ENCODE results near the gene SLC2A4RG. TPM values are rescaled to one million over a fixed set of nuclear protein-coding genes. Genes with fewer than 3 reads are reported as not detected.

SLC2A4RG gene
- total and polyA plus RNA-seq, 2 of the 4 experiments (the other 2 are of a cell fraction): 5.0 to 50.3 TPM

- Histone ChIP-seq H2BK20ac (ENCODE audit: low read depth, low read length) (no peak overlapping the region), H3K4me3 (ENCODE audit: insufficient read depth, low read depth, low read length) (no peak overlapping the region), H2BK120ac (ENCODE audit: low read depth, low read length) (no peak overlapping the region), H4K20me1 (ENCODE audit: insufficient read depth, low read length) (peaks cover 22% of the 10 kb centered on the region), H4K5ac (ENCODE audit: low read depth, low read length) (no peak overlapping the region), H3K27ac (ENCODE audit: insufficient read depth, low read length) (no peak overlapping the region), H4K91ac (ENCODE audit: insufficient read depth, low read depth, low read length) (no peak overlapping the region), H3K36me3 (ENCODE audit: control insufficient read depth, insufficient read depth, low read length) (no peaks in the 10 kb centered on the region; the same call in 1 of the 2 replicates), H3K4me2 (ENCODE audit: low read depth, low read length) (no peak overlapping the region), H3K23ac (ENCODE audit: low read depth, low read length) (no peak overlapping the region), H3K18ac (ENCODE audit: low read depth, low read length) (no peak overlapping the region), H3K56ac (ENCODE audit: extremely low read depth, insufficient read depth, low read length) (no peak overlapping the region), H2AK5ac (ENCODE audit: low read depth, low read length) (no peak overlapping the region), H2BK15ac (ENCODE audit: low read depth, low read length) (no peak overlapping the region), H3K79me1 (ENCODE audit: low read depth in 1 of 2, low read length in 2 of 2) (peaks cover 2 to 40% of the 10 kb centered on the region in 2 experiments), H3K9ac (ENCODE audit: low read depth, low read length) (no peak overlapping the region), H2AK9ac (replicated peaks; ENCODE audit: low read depth, low read length, poor library complexity) (peak overlapping the region; percentile 42), H3K27me3 (ENCODE audit: control insufficient read depth, insufficient read depth, low read length) (no peaks in the 10 kb centered on the region), H3K9me1 (ENCODE audit: insufficient read depth, low read length) (no peaks in the 10 kb centered on the region), H3K14ac (replicated peaks; ENCODE audit: low read depth, low read length) (no peak overlapping the region), H3K4ac (ENCODE audit: low read depth, low read length) (no peak overlapping the region), H2BK5ac (ENCODE audit: low read depth, low read length, poor library complexity, severe bottlenecking) (no peak overlapping the region), H3K4me1 (ENCODE audit: control insufficient read depth, insufficient read depth, low read length) (no peaks in the 10 kb centered on the region), H4K8ac (ENCODE audit: low read depth in 2 of 2, low read length in 2 of 2) (no peak overlapping the region), H3K9me3 (ENCODE audit: control insufficient read depth, insufficient read depth, low read length) (no peaks in the 10 kb centered on the region), H2AFZ (replicated peaks; ENCODE audit: low read length, poor library complexity) (no peak overlapping the region)
- ChIA-PET CTCF (no interaction called here), POLR2A (ENCODE audit: unreplicated experiment) (no interaction called here)
- ATAC-seq (ENCODE audit: low read depth): no peak
- dilution Hi-C loops (cut with HindIII; ENCODE audit: low sequenced_read_pairs, unreplicated experiment): no loop called here
- intact Hi-C loops (cut with micrococcal nuclease): no loop called here
- in situ Hi-C loops (cut with MboI; ENCODE audit: low sequenced_read_pairs): loop anchor here (5.0 kb wide), 1 partner anchor 75 kb away; no protein-coding TSS in a partner anchor
- no peak for DNase-seq
- BruUV-seq (replicated peaks): no TSS peak
- TF ChIP-seq FOS (IDR thresholded peaks at IDR 0.05; ENCODE audit: low read depth, low read length) (no peak), BHLHE40 (IDR thresholded peaks at IDR 0.05; ENCODE audit: low read depth, low read length) (no peak), ELK1 (IDR thresholded peaks at IDR 0.05; ENCODE audit: borderline replicate concordance, low read depth, low read length) (no peak), RAD21 (IDR thresholded peaks at IDR 0.05; ENCODE audit: low read length) (no peak), POLR2A (IDR thresholded peaks at IDR 0.05; ENCODE audit: low read depth, low read length) (no peak), NFE2L2 (IDR thresholded peaks at IDR 0.05; ENCODE audit: low read depth, low read length) (no peak), CEBPB (IDR thresholded peaks at IDR 0.05; ENCODE audit: low read depth, low read length) (no peak), MXI1 (IDR thresholded peaks at IDR 0.05; ENCODE audit: borderline replicate concordance, low read depth, low read length) (no peak), USF2 (IDR thresholded peaks at IDR 0.05; ENCODE audit: low read depth, low read length) (no peak), CHD1 (IDR thresholded peaks at IDR 0.05; ENCODE audit: low read depth, low read length) (no peak), RCOR1 (IDR thresholded peaks at IDR 0.05; ENCODE audit: insufficient replicate concordance, low read length) (no peak), MAZ (IDR thresholded peaks at IDR 0.05; ENCODE audit: borderline replicate concordance, low read depth, low read length) (no peak), RFX5 (IDR thresholded peaks at IDR 0.05; ENCODE audit: low read depth, low read length) (no peak), CTCF (conservative IDR thresholded peaks at IDR 0.05; ENCODE audit: low read depth, low read length) (no peak), MAFK (IDR thresholded peaks at IDR 0.05; ENCODE audit: low read depth, low read length) (no peak), SMC3 (IDR thresholded peaks at IDR 0.05; ENCODE audit: low read depth, low read length) (no peak)
- WGBS, 2 experiments (ENCODE audit: extremely low coverage in 2 of 2, insufficient read length in 1 of 2): no CpG with 5 or more reads among the region's 12 CpGs
Measured at GRCh38 chr20:63782521-63782971, 43.0 kb downstream of the SLC2A4RG start.

Measured in IMR-90 (cell line).